Small intestine (tissue), 7 donors: ENCODE measurements around the gene GPC3. TPM values are rescaled to one million over a fixed set of nuclear protein-coding genes. Genes with fewer than 3 reads are reported as not detected.

ENCODE experiments used
- DNase-seq, 2 donors: peaks; one replicate each; pipeline versions ENCODE4 v3.0.0 to v3.0.0-alpha.2; 2013
- FAIRE-seq: peaks from 2 replicates; lab custom pipeline; 2012; peaks lifted over from hg19 to GRCh38; lab: Jason Lieb, UNC
- H3K27ac ChIP-seq, 3 donors: one replicate each; pipeline ENCODE4 v1.5.1; 2013; ENCODE audit warnings: low read length in 2 of 3, mild to moderate bottlenecking in 2 of 3, control low read depth in 1 of 3, inconsistent platforms in 1 of 3, low read depth in 1 of 3, moderate library complexity in 1 of 3
- H3K27me3 ChIP-seq, 3 donors: one replicate each; pipeline ENCODE4 v1.6.1; 2013; ENCODE audit warnings: low read length in 3 of 3, inconsistent platforms in 1 of 3; ENCODE audit not compliant: control insufficient read depth in 3 of 3, insufficient read depth in 3 of 3
- H3K36me3 ChIP-seq, 3 donors: one replicate each; pipeline ENCODE4 v1.6.1; 2013; ENCODE audit warnings: low read length in 3 of 3, inconsistent platforms in 1 of 3, low read depth in 1 of 3, mild to moderate bottlenecking in 1 of 3, moderate library complexity in 1 of 3; ENCODE audit not compliant: control insufficient read depth in 3 of 3, insufficient read depth in 2 of 3
- H3K4me1 ChIP-seq, 3 donors: one replicate each; pipeline ENCODE4 v1.6.1; 2013; ENCODE audit warnings: low read length in 2 of 3, inconsistent platforms in 1 of 3, low read depth in 1 of 3, mild to moderate bottlenecking in 1 of 3, moderate library complexity in 1 of 3; ENCODE audit not compliant: control insufficient read depth in 3 of 3, insufficient read depth in 2 of 3
- H3K4me3 ChIP-seq, 3 donors: one replicate each; pipeline ENCODE4 v1.5.1; 2013; ENCODE audit warnings: low read length in 3 of 3, control low read depth in 1 of 3, inconsistent platforms in 1 of 3, low read depth in 1 of 3, mild to moderate bottlenecking in 1 of 3, moderate library complexity in 1 of 3
- H3K9me3 ChIP-seq, 2 donors: one replicate each; pipeline ENCODE4 v1.6.1; 2013; ENCODE audit warnings: low read depth in 1 of 2, low read length in 1 of 2; ENCODE audit not compliant: control insufficient read depth in 2 of 2, insufficient read depth in 1 of 2
- WGBS, 3 donors: extraction: QIAGEN DNeasy Blood & Tissue Kit; methylation state at CpG; one replicate each; pipeline ENCODE4 v1.1.7; 2013; 5-methylcytosine and 5-hydroxymethylcytosine counted together
- polyA plus RNA-seq, 4 donors: library from polyadenylated mRNA; stranded (reverse) in 3 of 4; unstranded in 1 of 4; fragments of 200-250 nt in 3 of 4; fragments of 120-200 nt in 1 of 4; gene quantifications; one replicate each; pipeline versions ENCODE4 v1.2.1 to v1.2.3, GENCODE V29; 2013
- donor health status: healthy with polysubstance abuse.
- donor health status: control.
- donor health status: control.
- donor health status: Bipolar disorder and iron deficiency.
- donor health status: healthy.

GPC3 gene
- polyA plus RNA-seq, 4 donors = 14.3 to 186 TPM; not detected in 2

DNA sequence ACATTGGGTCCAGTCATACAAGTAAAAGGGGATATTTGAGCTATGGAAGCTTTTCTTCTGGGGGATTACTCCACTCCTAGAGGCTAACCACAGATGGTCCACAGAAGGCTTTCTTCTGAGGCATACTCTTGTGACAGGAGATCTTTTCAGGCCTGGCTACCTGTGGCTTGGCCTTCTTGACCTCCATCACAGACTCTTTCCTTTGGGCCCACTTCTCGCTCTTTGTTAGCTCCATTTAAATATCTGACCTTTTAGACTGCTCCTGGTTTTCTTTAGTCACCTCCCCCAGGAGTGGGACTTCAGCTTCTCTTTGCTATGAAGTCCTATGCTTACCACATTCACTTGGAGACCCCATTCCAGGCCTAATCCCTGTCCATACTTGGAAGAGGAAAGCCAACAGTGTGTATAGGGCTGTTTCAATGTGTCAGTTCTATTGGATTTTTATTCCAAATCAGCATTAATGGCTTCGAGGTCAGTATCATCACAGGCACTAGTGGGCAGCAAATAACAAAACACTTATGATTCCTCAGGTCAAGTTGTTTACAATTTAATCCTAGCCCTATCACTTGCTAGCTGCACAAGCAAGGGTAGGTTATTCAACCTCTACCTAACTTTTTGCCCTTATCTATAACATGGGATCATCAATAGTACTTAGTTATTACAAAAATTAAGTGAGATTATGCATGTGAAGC is 26.3 kb downstream of the GPC3 start:
- Histone ChIP-seq H3K27me3 (peaks cover 0 to 2% (median 0%) of the 10 kb centered on the region in 3 donors), H3K27ac (no peak overlapping the region), H3K9me3 (no peaks in the 10 kb centered on the region), H3K4me3 (no peak overlapping the region), H3K36me3 (no peaks in the 10 kb centered on the region), H3K4me1 (no peaks in the 10 kb centered on the region)
- 56 to 78% (median 67%) methylated on average over 2 of the region's 2 CpGs for WGBS, 3 donors
- DNase-seq (no peak), FAIRE-seq (no peak)

- Histone ChIP-seq H3K4me1 (no peaks in the 10 kb centered on the region), H3K4me3 (no peak overlapping the region), H3K27ac (no peak overlapping the region), H3K27me3 (peaks cover 0 to 2% (median 0%) of the 10 kb centered on the region in 3 donors), H3K9me3 (no peaks in the 10 kb centered on the region), H3K36me3 (no peaks in the 10 kb centered on the region)
- WGBS, 3 donors = 43 to 59% (median 50%) methylated on average over 1 of the region's 1 CpG
- FAIRE-seq (no peak), DNase-seq (peak; percentile 24 to 42)
Observed at GRCh38 chrX:133956570-133957340, 28.6 kb downstream of the GPC3 start.

DNA sequence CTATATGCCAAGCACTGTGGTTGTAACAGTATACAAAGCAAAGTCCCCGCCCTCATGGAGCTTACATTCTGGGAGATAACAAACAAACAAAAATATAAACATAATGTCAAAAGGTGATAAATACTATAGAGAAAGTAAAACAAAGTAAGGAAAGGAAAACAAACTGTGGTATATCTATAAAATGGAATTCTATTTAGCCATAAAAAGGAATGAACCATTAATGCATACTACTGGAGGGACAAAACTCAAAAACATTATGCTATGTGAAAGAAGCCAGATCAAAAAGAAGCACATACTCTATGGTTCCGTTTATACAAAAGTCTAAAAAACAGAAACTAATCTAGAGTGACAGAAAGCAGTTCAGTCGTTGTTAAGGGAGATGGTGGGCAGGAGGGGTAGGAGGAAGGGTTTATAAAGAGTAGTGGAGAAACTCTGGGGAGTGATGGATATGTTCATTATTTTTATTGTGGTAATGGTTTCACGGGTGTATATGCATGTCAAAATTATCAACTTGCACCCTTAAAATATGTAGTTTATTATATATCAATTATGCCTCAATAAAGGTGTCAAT is 31.5 kb downstream of the GPC3 start:
- FAIRE-seq (no peak), DNase-seq (no peak)
- 73 to 84% (median 82%) methylated on average over 4 of the region's 4 CpGs for WGBS, 3 donors
- H3K36me3 ChIP-seq = no peaks in the 10 kb centered on the region
- H3K4me1 ChIP-seq = no peaks in the 10 kb centered on the region
- peaks cover 0 to 2% (median 0%) of the 10 kb centered on the region in 3 donors for H3K27me3 ChIP-seq
- no peaks in the 10 kb centered on the region for H3K9me3 ChIP-seq
- H3K27ac ChIP-seq = no peak overlapping the region
- no peak overlapping the region for H3K4me3 ChIP-seq

GRCh38 chrX:133953078-133953477 is 32.3 kb downstream of the GPC3 start:
- Histone ChIP-seq H3K4me1 (no peaks in the 10 kb centered on the region), H3K9me3 (no peaks in the 10 kb centered on the region), H3K36me3 (no peaks in the 10 kb centered on the region), H3K27me3 (peaks cover 0 to 2% (median 0%) of the 10 kb centered on the region in 3 donors), H3K4me3 (no peak overlapping the region), H3K27ac (no peak overlapping the region)
- WGBS, 3 donors = 68 to 88% (median 85%) methylated on average over 2 of the region's 2 CpGs
- FAIRE-seq (no peak), DNase-seq (no peak)

DNA sequence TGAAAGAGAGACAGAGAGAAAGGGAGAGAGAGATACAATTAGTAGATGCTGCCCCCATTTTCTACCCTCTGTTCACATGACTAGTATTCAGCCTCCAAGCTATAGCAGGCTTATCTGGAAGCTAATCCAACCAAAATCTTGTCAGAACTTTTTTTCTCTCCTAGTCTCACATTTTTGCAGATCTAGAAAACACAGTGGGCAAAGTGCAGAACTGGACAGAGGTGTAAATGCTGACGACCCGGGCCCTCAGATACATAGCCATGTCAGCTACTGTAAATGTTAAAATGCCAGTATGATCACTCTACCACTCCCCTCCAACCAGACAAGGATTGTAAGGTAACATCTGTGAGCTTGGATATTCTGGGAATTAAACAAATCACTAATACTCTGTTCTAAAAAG is 34.3 kb downstream of the GPC3 start:
- DNase-seq (no peak), FAIRE-seq (no peak)
- Histone ChIP-seq H3K36me3 (no peaks in the 10 kb centered on the region), H3K4me3 (no peak overlapping the region), H3K27me3 (peaks cover 0 to 2% (median 2%) of the 10 kb centered on the region in 3 donors), H3K27ac (no peak overlapping the region), H3K9me3 (no peaks in the 10 kb centered on the region), H3K4me1 (no peaks in the 10 kb centered on the region)
- WGBS, 3 donors = 55 to 75% (median 67%) methylated on average over 2 of the region's 2 CpGs

DNA sequence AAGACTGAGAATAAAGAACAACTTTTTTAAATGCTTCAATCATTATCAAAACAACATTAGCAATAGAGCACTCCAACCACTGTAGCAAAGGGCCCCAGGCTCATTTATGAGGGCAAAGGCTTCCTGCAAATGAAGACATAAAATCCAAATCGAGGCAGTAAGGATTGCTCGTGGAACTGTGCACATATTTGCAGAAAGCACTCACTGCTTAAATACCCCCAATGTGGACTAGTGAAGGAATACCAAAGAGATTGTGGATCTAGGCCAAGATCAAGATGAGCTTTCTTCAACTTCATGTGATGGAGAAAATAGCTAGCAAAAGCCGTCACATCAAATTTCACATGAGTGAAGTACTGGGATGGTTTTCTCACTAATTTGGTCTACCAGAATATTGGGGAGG is 35.2 kb downstream of the GPC3 start:
- Histone ChIP-seq H3K4me3 (no peak overlapping the region), H3K9me3 (no peaks in the 10 kb centered on the region), H3K27me3 (peaks cover 0 to 2% (median under 1%) of the 10 kb centered on the region in 3 donors), H3K27ac (no peak overlapping the region), H3K4me1 (no peaks in the 10 kb centered on the region), H3K36me3 (no peaks in the 10 kb centered on the region)
- DNase-seq (no peak), FAIRE-seq (no peak)
- 58 to 69% (median 61%) methylated on average over 3 of the region's 3 CpGs for WGBS, 3 donors

GRCh38 chrX:133948895-133949294 is 36.5 kb downstream of the GPC3 start:
- DNase-seq (no peak), FAIRE-seq (no peak)
- Histone ChIP-seq H3K36me3 (no peaks in the 10 kb centered on the region), H3K4me3 (no peak overlapping the region), H3K4me1 (no peaks in the 10 kb centered on the region), H3K27ac (no peak overlapping the region), H3K9me3 (no peaks in the 10 kb centered on the region), H3K27me3 (peaks cover 0 to 2% (median 0%) of the 10 kb centered on the region in 3 donors)
- 68 to 91% (median 81%) methylated on average over 1 of the region's 1 CpG for WGBS, 3 donors

GRCh38 chrX:133947996-133948395 is 37.4 kb downstream of the GPC3 start:
- Histone ChIP-seq H3K4me1 (no peaks in the 10 kb centered on the region), H3K27me3 (peaks cover 0 to 2% (median 0%) of the 10 kb centered on the region in 3 donors), H3K27ac (no peak overlapping the region), H3K9me3 (no peaks in the 10 kb centered on the region), H3K4me3 (no peak overlapping the region), H3K36me3 (no peaks in the 10 kb centered on the region)
- 76 to 100% (median 93%) methylated on average over 1 of the region's 1 CpG for WGBS, 3 donors
- no peak for FAIRE-seq
- DNase-seq = no peak
